Suprapubic skin (tissue), 4 donors: ENCODE results near the gene POLR3A.

Source experiments
- CTCF ChIP-seq, 2 donors: fragments of 200-600 bp in 1 of 2; fragments of 450-650 bp in 1 of 2; sonication (generic) in 1 of 2; IDR thresholded peaks; one replicate each; pipeline ENCODE4 v1.5.1; 2016 to 2019; ENCODE audit warnings: antibody characterized with exemption in 2 of 2, mild to moderate bottlenecking in 1 of 2, moderate library complexity in 1 of 2
- POLR2A ChIP-seq, 2 donors: fragments of 450-650 bp; IDR thresholded peaks; one replicate each; pipeline ENCODE4 v1.6.1; 2017; ENCODE audit warnings: antibody characterized with exemption in 2 of 2, mild to moderate bottlenecking in 2 of 2, moderate library complexity in 2 of 2
- POLR2AphosphoS5 ChIP-seq, 3 donors: sonication (generic); formaldehyde crosslinking; IDR thresholded peaks; one replicate each; pipeline ENCODE4 v1.6.1; 2017; ENCODE audit warnings: antibody characterized with exemption in 3 of 3

- no peak for TF ChIP-seq CTCF (IDR thresholded peaks at IDR 0.05)
- no peak for TF ChIP-seq POLR2AphosphoS5 (IDR thresholded peaks at IDR 0.05)
- TF ChIP-seq POLR2A (IDR thresholded peaks at IDR 0.05): no peak
These were observed 101.7 kb downstream of the POLR3A start for GRCh38 chr10:77927402-77928246.
